ENCODE measurements around the gene MT1G. TPM values are rescaled to one million over a fixed set of nuclear protein-coding genes. Genes with fewer than 3 reads are reported as not detected.

MT1G gene
- total RNA-seq, 1 donor from 2014 or later, result 36.6 TPM

DNA sequence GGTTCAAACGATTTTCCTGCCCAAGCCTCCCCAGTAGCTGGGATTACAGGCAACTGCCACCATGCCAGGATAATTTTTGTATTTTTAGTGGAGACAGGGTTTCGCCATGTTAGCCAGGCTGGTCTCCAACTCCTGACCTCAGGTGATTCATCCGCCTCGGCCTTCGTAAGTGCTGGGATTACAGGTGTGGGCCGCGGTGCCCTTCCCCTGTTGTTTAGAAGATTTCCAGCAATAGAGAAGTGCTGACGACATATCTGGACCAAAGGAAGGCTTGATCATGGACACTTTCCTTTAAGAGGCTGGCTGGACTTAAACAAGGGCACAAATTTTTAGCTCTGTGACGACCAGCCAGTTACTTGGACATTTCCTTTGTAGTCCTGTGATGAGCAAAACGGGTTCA is 36.7 kb downstream of the MT1G start:
- Histone ChIP-seq H3K27me3 (no peaks in the 10 kb centered on the region), H3K4me1 (peaks cover 6 to 12% of the 10 kb centered on the region in 2 donors), H3K27ac (peak overlapping the region; percentile 88 to 96), H3K4me3 (no peak overlapping the region), H3K9me3 (no peaks in the 10 kb centered on the region), H3K36me3 (no peaks in the 10 kb centered on the region)
- TF ChIP-seq, protein P1, sequence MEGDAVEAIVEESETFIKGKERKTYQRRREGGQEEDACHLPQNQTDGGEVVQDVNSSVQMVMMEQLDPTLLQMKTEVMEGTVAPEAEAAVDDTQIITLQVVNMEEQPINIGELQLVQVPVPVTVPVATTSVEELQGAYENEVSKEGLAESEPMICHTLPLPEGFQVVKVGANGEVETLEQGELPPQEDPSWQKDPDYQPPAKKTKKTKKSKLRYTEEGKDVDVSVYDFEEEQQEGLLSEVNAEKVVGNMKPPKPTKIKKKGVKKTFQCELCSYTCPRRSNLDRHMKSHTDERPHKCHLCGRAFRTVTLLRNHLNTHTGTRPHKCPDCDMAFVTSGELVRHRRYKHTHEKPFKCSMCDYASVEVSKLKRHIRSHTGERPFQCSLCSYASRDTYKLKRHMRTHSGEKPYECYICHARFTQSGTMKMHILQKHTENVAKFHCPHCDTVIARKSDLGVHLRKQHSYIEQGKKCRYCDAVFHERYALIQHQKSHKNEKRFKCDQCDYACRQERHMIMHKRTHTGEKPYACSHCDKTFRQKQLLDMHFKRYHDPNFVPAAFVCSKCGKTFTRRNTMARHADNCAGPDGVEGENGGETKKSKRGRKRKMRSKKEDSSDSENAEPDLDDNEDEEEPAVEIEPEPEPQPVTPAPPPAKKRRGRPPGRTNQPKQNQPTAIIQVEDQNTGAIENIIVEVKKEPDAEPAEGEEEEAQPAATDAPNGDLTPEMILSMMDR (IDR thresholded peaks at IDR 0.05), result no peak
- no peak for DNase-seq (ENCODE audit: low spot score in 2 of 2)
- intact Hi-C loops (cut with DNase I), result loop anchor here (10.0 kb wide), 1 partner anchor 554 kb away; the partner anchor contains the start of genes PSME3IP1 and RSPRY1

DNA sequence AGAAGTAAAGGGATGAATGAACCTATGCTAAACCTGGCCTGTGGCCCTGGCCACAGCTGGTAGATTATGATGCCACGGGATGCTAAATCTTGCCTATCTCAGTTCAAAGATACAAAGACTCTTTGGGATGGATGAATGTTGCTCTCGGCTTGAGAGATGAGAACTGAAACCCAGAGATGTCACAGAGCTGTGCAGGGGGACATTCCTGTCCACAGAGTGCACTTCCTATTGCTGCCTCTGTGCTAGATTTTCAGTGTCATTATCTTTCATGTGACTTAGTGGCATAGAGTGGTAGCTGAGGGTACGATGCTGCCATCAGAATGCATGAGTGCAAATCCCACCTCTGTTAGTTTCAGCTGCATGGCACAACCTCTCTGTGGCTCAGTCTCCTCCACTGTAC is 37.7 kb downstream of the MT1G start:
- DNase-seq (ENCODE audit: low spot score in 2 of 2), result no peak
- TF ChIP-seq, protein P1 (IDR thresholded peaks at IDR 0.05), result no peak
- peak overlapping the region in 1 of 2 donors; percentile 85 for H3K27ac ChIP-seq
- no peaks in the 10 kb centered on the region for H3K36me3 ChIP-seq
- no peaks in the 10 kb centered on the region for H3K27me3 ChIP-seq
- intact Hi-C loops (cut with DNase I), result loop anchor here (10.0 kb wide), 1 partner anchor 555 kb away; the partner anchor contains the start of genes PSME3IP1 and RSPRY1
- no peaks in the 10 kb centered on the region for H3K9me3 ChIP-seq
- H3K4me1 ChIP-seq, result peaks cover 6 to 12% of the 10 kb centered on the region in 2 donors
- no peak overlapping the region for H3K4me3 ChIP-seq

DNA sequence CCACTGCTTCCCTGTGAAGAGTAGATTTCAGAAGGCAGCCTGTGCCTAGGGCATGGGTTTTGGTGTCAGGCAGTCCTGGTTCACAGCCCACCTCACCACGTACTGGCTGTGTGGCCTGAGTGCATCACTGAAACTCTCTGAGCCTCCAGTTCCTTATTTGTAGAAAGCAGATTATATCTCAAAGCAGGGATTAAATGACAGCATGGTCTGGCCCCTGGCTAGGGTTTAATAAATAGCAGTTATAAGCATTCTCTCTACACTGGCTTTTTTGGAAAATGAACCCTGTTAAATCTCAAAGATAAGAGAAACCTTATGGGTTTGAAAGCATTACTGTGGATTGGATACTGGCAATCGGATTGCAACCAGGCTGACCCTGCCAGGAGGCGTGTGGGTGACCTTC is 38.3 kb downstream of the MT1G start:
- peak overlapping the region; percentile 85 to 96 for H3K27ac ChIP-seq
- H3K4me3 ChIP-seq, result no peak overlapping the region
- H3K4me1 ChIP-seq, result peaks cover 6 to 16% of the 10 kb centered on the region in 2 donors
- DNase-seq (ENCODE audit: low spot score in 2 of 2), result no peak
- TF ChIP-seq, protein P1 (IDR thresholded peaks at IDR 0.05), result no peak
- intact Hi-C loops (cut with DNase I), result loop anchor here (5.0 kb wide), 2 partner anchors 437 to 673 kb away; partner anchors contain the start of gene GNAO1
- no peaks in the 10 kb centered on the region for H3K27me3 ChIP-seq
- no peaks in the 10 kb centered on the region for H3K36me3 ChIP-seq
- H3K9me3 ChIP-seq, result no peaks in the 10 kb centered on the region

DNA sequence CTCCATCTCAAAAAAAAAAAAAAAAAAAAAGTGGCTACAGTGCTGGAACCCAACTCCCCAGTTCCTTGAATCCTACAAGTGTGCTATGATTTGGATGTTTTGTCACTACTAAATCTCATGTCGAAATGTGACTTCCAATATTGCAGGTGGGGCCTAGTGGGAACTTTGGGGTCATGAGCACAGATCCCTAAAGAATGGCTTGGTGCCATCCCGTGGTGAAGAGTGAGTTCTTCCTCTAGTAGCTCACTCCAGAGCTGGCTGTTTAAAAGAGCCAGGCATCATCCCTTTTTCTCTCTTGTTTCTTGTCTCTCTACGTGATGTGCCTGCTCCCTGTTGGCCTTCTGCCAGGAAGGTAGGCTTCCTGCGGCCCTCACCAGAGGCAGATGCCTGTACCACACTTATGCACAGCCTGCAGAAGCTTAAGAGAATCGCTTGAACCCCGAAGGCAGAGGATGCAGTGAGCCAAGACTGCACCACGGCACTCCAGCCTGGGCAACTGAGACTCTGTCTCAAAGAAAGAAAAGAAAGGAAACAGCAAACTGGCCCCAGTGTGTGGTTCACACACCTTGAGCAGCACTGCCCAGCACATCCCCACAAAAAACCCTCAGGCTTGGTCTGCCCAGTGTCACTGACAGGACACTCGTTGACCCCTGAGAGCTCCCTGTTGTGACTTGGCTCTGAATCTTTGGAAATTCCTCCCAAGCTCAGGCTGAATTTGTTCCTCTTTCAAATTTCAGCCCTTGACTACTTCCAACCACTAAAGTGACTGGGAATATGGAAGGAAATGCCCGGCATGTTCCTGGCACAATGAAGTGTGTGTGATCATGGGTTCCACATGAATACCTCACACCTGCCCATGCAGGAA is 39.1 kb downstream of the MT1G start:
- Histone ChIP-seq H3K36me3 (no peaks in the 10 kb centered on the region), H3K9me3 (no peaks in the 10 kb centered on the region), H3K4me1 (peaks cover 6 to 16% of the 10 kb centered on the region in 2 donors), H3K27ac (peak overlapping the region; percentile 85 to 96), H3K4me3 (no peak overlapping the region), H3K27me3 (no peaks in the 10 kb centered on the region)
- no peak for DNase-seq (ENCODE audit: low spot score in 2 of 2)
- TF ChIP-seq, protein P1 (IDR thresholded peaks at IDR 0.05), result no peak
- intact Hi-C loops (cut with DNase I), result loop anchor here (5.0 kb wide), 2 partner anchors 436 to 674 kb away; partner anchors contain the start of gene GNAO1

DNA sequence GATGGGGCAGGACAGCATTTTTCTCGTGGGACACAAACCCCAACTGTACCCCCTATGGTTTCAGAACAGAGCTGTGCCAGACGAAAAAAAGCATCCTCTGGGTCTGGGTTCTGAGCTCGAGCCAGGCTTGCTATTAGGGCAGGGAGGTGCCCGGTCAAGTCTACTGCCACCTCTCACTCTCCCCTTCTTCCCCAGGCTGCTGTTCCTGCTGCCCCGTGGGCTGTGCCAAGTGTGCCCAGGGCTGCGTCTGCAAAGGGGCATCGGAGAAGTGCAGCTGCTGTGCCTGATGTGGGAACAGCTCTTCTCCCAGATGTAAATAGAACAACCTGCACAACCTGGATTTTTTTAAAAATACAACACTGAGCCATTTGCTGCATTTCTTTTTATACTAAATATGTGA is 41.2 kb downstream of the MT1G start:
- Histone ChIP-seq H3K9me3 (no peaks in the 10 kb centered on the region), H3K27me3 (no peaks in the 10 kb centered on the region), H3K4me3 (peak overlapping the region; percentile 71 to 82), H3K36me3 (no peaks in the 10 kb centered on the region), H3K27ac (peak overlapping the region; percentile 96), H3K4me1 (peaks cover 4 to 6% of the 10 kb centered on the region in 2 donors)
- no peak for DNase-seq (ENCODE audit: low spot score in 2 of 2)
- TF ChIP-seq, protein P1 (IDR thresholded peaks at IDR 0.05), result no peak
- intact Hi-C loops (cut with DNase I), result loop anchor here (5.0 kb wide), 2 partner anchors 434 to 676 kb away; partner anchors contain the start of gene GNAO1
